ENCODE results near the gene GPR162. TPM values are rescaled to one million over a fixed set of nuclear protein-coding genes. Genes with fewer than 3 reads are reported as not detected.

The GPR162 gene
- total RNA-seq, 2 experiments from 2014 or later: not detected

- Histone ChIP-seq H4K20me1 (ENCODE audit: insufficient read depth, low read length) (no peaks in the 10 kb centered on the region), H3K36me3 (ENCODE audit: insufficient read depth, low read length) (no peaks in the 10 kb centered on the region), H3K4me2 (ENCODE audit: low read length) (no peak overlapping the region), H3K4me1 (ENCODE audit: insufficient read depth, low read length, poor library complexity, severe bottlenecking) (peaks cover 42% of the 10 kb centered on the region), H3K9me3 (ENCODE audit: low read length) (no peaks in the 10 kb centered on the region), H3K79me2 (ENCODE audit: insufficient read depth, low read depth, low read length) (no peaks in the 10 kb centered on the region), H3K4me3 (ENCODE audit: low read depth, low read length, poor library complexity, severe bottlenecking) (no peak overlapping the region), H3K27ac (ENCODE audit: low read depth, low read length, poor library complexity, severe bottlenecking) (no peak overlapping the region), H3K9me2 (ENCODE audit: insufficient read depth, low read length) (no peaks in the 10 kb centered on the region), H2AFZ (ENCODE audit: low read length) (peak overlapping the region; percentile 29)
- intact Hi-C loops (cut with micrococcal nuclease; ENCODE audit: unreplicated experiment): loop anchor here (5.0 kb wide), 1 partner anchor 43 kb away; the partner anchor contains the start of gene P3H3
- CTCF ChIA-PET (ENCODE audit: unreplicated experiment): interaction anchor here (0.6 to 2.2 kb wide), 2 partner anchors 30 to 37 kb away, joined by 4 to 6 read pairs; partner anchors contain the start of gene MLF2
- no peak for TF ChIP-seq EZH2phosphoT487 (IDR thresholded peaks at IDR 0.05; ENCODE audit: borderline replicate concordance, low read depth, low read length)
- no peak for TF ChIP-seq CTCF (conservative IDR thresholded peaks at IDR 0.05; ENCODE audit: low read length)
- POLR2A ChIA-PET: interaction anchor here (0.7 to 2.0 kb wide), 2 partner anchors 9 to 58 kb away, joined by 3 to 7 read pairs; no protein-coding TSS in a partner anchor
- BruUV-seq (replicated peaks): no TSS peak
- DNase-seq (ENCODE audit: low spot score): no peak
Measured at GRCh38 chr12:6783828-6784227, 37.8 kb upstream of the GPR162 start.

GRCh38 chr12:6784296-6784695 is 37.3 kb upstream of the GPR162 start:
- no peak for TF ChIP-seq CTCF (conservative IDR thresholded peaks at IDR 0.05; ENCODE audit: low read length)
- TF ChIP-seq EZH2phosphoT487 (IDR thresholded peaks at IDR 0.05; ENCODE audit: borderline replicate concordance, low read depth, low read length): no peak
- no peaks in the 10 kb centered on the region for H3K9me3 ChIP-seq (ENCODE audit: low read length)
- H3K4me1 ChIP-seq (ENCODE audit: insufficient read depth, low read length, poor library complexity, severe bottlenecking): peaks cover 39% of the 10 kb centered on the region
- peak overlapping the region; percentile 16; the same call in 1 of the 2 replicates for H2AFZ ChIP-seq (ENCODE audit: low read length)
- CTCF ChIA-PET (ENCODE audit: unreplicated experiment): interaction anchor here (0.6 kb wide), 1 partner anchor 37 kb away, joined by 4 read pairs; no protein-coding TSS in a partner anchor
- H3K79me2 ChIP-seq (ENCODE audit: insufficient read depth, low read depth, low read length): no peaks in the 10 kb centered on the region
- no TSS peak for BruUV-seq (replicated peaks)
- no peaks in the 10 kb centered on the region for H3K9me2 ChIP-seq (ENCODE audit: insufficient read depth, low read length)
- no peak overlapping the region for H3K4me2 ChIP-seq (ENCODE audit: low read length)
- H3K36me3 ChIP-seq (ENCODE audit: insufficient read depth, low read length): no peaks in the 10 kb centered on the region
- POLR2A ChIA-PET: interaction anchor here (0.7 kb wide), 1 partner anchor 58 kb away, joined by 3 read pairs; no protein-coding TSS in a partner anchor
- DNase-seq (ENCODE audit: low spot score): no peak
- H4K20me1 ChIP-seq (ENCODE audit: insufficient read depth, low read length): no peaks in the 10 kb centered on the region
- H3K27ac ChIP-seq (ENCODE audit: low read depth, low read length, poor library complexity, severe bottlenecking): no peak overlapping the region
- intact Hi-C loops (cut with micrococcal nuclease; ENCODE audit: unreplicated experiment): loop anchor here (5.0 kb wide), 1 partner anchor 43 kb away; the partner anchor contains the start of gene P3H3
- no peak overlapping the region for H3K4me3 ChIP-seq (ENCODE audit: low read depth, low read length, poor library complexity, severe bottlenecking)

GRCh38 chr12:6784761-6785160 is 36.9 kb upstream of the GPR162 start:
- H3K9me2 ChIP-seq (ENCODE audit: insufficient read depth, low read length): no peaks in the 10 kb centered on the region
- DNase-seq (ENCODE audit: low spot score): no peak
- peaks cover 40% of the 10 kb centered on the region for H3K4me1 ChIP-seq (ENCODE audit: insufficient read depth, low read length, poor library complexity, severe bottlenecking)
- intact Hi-C loops (cut with micrococcal nuclease; ENCODE audit: unreplicated experiment): loop anchor here (5.0 kb wide), 1 partner anchor 43 kb away; the partner anchor contains the start of gene P3H3
- H4K20me1 ChIP-seq (ENCODE audit: insufficient read depth, low read length): no peaks in the 10 kb centered on the region
- no peak for TF ChIP-seq CTCF (conservative IDR thresholded peaks at IDR 0.05; ENCODE audit: low read length)
- TF ChIP-seq EZH2phosphoT487 (IDR thresholded peaks at IDR 0.05; ENCODE audit: borderline replicate concordance, low read depth, low read length): no peak
- H3K4me3 ChIP-seq (ENCODE audit: low read depth, low read length, poor library complexity, severe bottlenecking): no peak overlapping the region
- H3K9me3 ChIP-seq (ENCODE audit: low read length): no peaks in the 10 kb centered on the region
- H3K79me2 ChIP-seq (ENCODE audit: insufficient read depth, low read depth, low read length): no peaks in the 10 kb centered on the region
- H3K27ac ChIP-seq (ENCODE audit: low read depth, low read length, poor library complexity, severe bottlenecking): no peak overlapping the region
- no peak overlapping the region for H3K4me2 ChIP-seq (ENCODE audit: low read length)
- BruUV-seq (replicated peaks): no TSS peak
- POLR2A ChIA-PET: interaction anchor here (0.7 kb wide), 1 partner anchor 59 kb away, joined by 3 read pairs; no protein-coding TSS in a partner anchor
- H3K36me3 ChIP-seq (ENCODE audit: insufficient read depth, low read length): no peaks in the 10 kb centered on the region
- CTCF ChIA-PET (ENCODE audit: unreplicated experiment): no interaction called here
- peak overlapping the region; percentile 16; the same call in 1 of the 2 replicates for H2AFZ ChIP-seq (ENCODE audit: low read length)
